ENCODE data around the gene SF3A1.

Gene SF3A1

GRCh38 chr22:30321461-30321860 is 35.2 kb downstream of the SF3A1 start:
- DNase-seq, result no peak

GRCh38 chr22:30320021-30320556 is 36.6 kb downstream of the SF3A1 start:
- no peak for DNase-seq

- DNase-seq, result no peak
Measured at GRCh38 chr22:30318799-30319419, 37.8 kb downstream of the SF3A1 start.

- no peak for DNase-seq
Measured at GRCh38 chr22:30317778-30318177, 38.9 kb downstream of the SF3A1 start.

- no peak for DNase-seq
Measured at GRCh38 chr22:30315962-30316576, 40.6 kb downstream of the SF3A1 start.

- DNase-seq, result no peak
Measured at GRCh38 chr22:30314915-30315314, 41.8 kb downstream of the SF3A1 start.

GRCh38 chr22:30313527-30314363 is 42.9 kb downstream of the SF3A1 start:
- peak; percentile 21 for DNase-seq

- DNase-seq, result peak; percentile 83
Measured at GRCh38 chr22:30312053-30312452, 44.6 kb downstream of the SF3A1 start.

GRCh38 chr22:30310881-30311771 is 45.6 kb downstream of the SF3A1 start:
- DNase-seq, result peak; percentile 95

GRCh38 chr22:30309951-30310741 is 46.5 kb downstream of the SF3A1 start:
- DNase-seq, result peak; percentile 65

- DNase-seq, result no peak
Measured at GRCh38 chr22:30308518-30309230, 48.0 kb downstream of the SF3A1 start.

GRCh38 chr22:30308093-30308492 is 48.6 kb downstream of the SF3A1 start:
- DNase-seq, result no peak

GRCh38 chr22:30307041-30307574 is 49.6 kb downstream of the SF3A1 start:
- DNase-seq, result no peak

- no peak for DNase-seq
Measured at GRCh38 chr22:30306627-30307011, 50.1 kb downstream of the SF3A1 start.

- DNase-seq, result no peak
Measured at GRCh38 chr22:30305906-30306626, 50.6 kb downstream of the SF3A1 start.

GRCh38 chr22:30305519-30305905 is 51.2 kb downstream of the SF3A1 start:
- no peak for DNase-seq

- no peak for DNase-seq
Measured at GRCh38 chr22:30304495-30305244, 52.0 kb downstream of the SF3A1 start.

- DNase-seq, result no peak
Measured at GRCh38 chr22:30302810-30303138, 53.9 kb downstream of the SF3A1 start.

- no peak for DNase-seq
Measured at GRCh38 chr22:30301995-30302809, 54.5 kb downstream of the SF3A1 start.

All from kidney glomerular epithelial cell (primary cell).